ENCODE results near the gene PLA1A. TPM values are rescaled to one million over a fixed set of nuclear protein-coding genes. Genes with fewer than 3 reads are reported as not detected.
"Not testable (repeated sequence)": the region's sequence is repeated elsewhere in the genome, so short reads cannot be mapped to it uniquely, and the experiment has no call there.

Gene PLA1A
- total and polyA plus RNA-seq, 2 of the 4 experiments (the other 2 are of a cell fraction): not detected

GRCh38 chr3:119594066-119594465 is 3.6 kb upstream of the PLA1A start:
- dilution Hi-C loops (cut with HindIII; ENCODE audit: low sequenced_read_pairs, unreplicated experiment): no loop called here
- ATAC-seq (ENCODE audit: low read depth): no peak
- CTCF ChIA-PET: no interaction called here
- no peak overlapping the region for H3K4me2 ChIP-seq (ENCODE audit: low read depth, low read length)
- no peak overlapping the region for H3K4ac ChIP-seq (ENCODE audit: low read depth, low read length)
- no peaks in the 10 kb centered on the region for H3K36me3 ChIP-seq (ENCODE audit: control insufficient read depth, insufficient read depth, low read length)
- H4K8ac ChIP-seq (ENCODE audit: low read depth in 2 of 2, low read length in 2 of 2): no peak overlapping the region
- no peaks in the 10 kb centered on the region for H3K4me1 ChIP-seq (ENCODE audit: control insufficient read depth, insufficient read depth, low read length)
- no peak overlapping the region for H2AFZ ChIP-seq (replicated peaks; ENCODE audit: low read length, poor library complexity)
- H2BK120ac ChIP-seq (ENCODE audit: low read depth, low read length): no peak overlapping the region
- no peak overlapping the region for H4K91ac ChIP-seq (ENCODE audit: insufficient read depth, low read depth, low read length)
- no TSS peak for BruUV-seq (replicated peaks)
- POLR2A ChIA-PET (ENCODE audit: unreplicated experiment): no interaction called here
- H3K18ac ChIP-seq (ENCODE audit: low read depth, low read length): no peak overlapping the region
- in situ Hi-C loops (cut with MboI; ENCODE audit: low sequenced_read_pairs): loop anchor here (25.0 kb wide), 1 partner anchor 707 kb away; no protein-coding TSS in a partner anchor
- no peak overlapping the region for H3K9ac ChIP-seq (ENCODE audit: low read depth, low read length)
- no peak overlapping the region for H2AK5ac ChIP-seq (ENCODE audit: low read depth, low read length)
- no peaks in the 10 kb centered on the region for H3K9me1 ChIP-seq (ENCODE audit: insufficient read depth, low read length)
- TF ChIP-seq NFE2L2 (IDR thresholded peaks at IDR 0.05; ENCODE audit: low read depth, low read length) (no peak), RAD21 (IDR thresholded peaks at IDR 0.05; ENCODE audit: low read length) (no peak)
- WGBS, 2 experiments (ENCODE audit: extremely low coverage in 2 of 2, insufficient read length in 1 of 2): 80% methylated on average over 1 of the region's 5 CpGs; no CpG with 5 or more reads in 1 of the 2 experiments
- H3K27ac ChIP-seq (ENCODE audit: insufficient read depth, low read length): no peak overlapping the region
- DNase-seq: no peak
- H2BK5ac ChIP-seq (ENCODE audit: low read depth, low read length, poor library complexity, severe bottlenecking): no peak overlapping the region
- H4K20me1 ChIP-seq (ENCODE audit: insufficient read depth, low read length): no peaks in the 10 kb centered on the region
- H4K5ac ChIP-seq (ENCODE audit: low read depth, low read length): no peak overlapping the region
- intact Hi-C loops (cut with micrococcal nuclease): no loop called here
- H3K56ac ChIP-seq (ENCODE audit: extremely low read depth, insufficient read depth, low read length): no peak overlapping the region
- no peaks in the 10 kb centered on the region for H3K79me1 ChIP-seq (ENCODE audit: low read depth in 1 of 2, low read length in 2 of 2)
- no peak overlapping the region for H3K4me3 ChIP-seq (ENCODE audit: insufficient read depth, low read depth, low read length)
- H3K23ac ChIP-seq (ENCODE audit: low read depth, low read length): no peak overlapping the region
- no peak overlapping the region for H2BK15ac ChIP-seq (ENCODE audit: low read depth, low read length)
- H3K14ac ChIP-seq (replicated peaks; ENCODE audit: low read depth, low read length): no peak overlapping the region
- H3K27me3 ChIP-seq (ENCODE audit: control insufficient read depth, insufficient read depth, low read length): peaks cover 24% of the 10 kb centered on the region
- H2AK9ac ChIP-seq (replicated peaks; ENCODE audit: low read depth, low read length, poor library complexity): no peak overlapping the region
- H3K9me3 ChIP-seq (ENCODE audit: control insufficient read depth, insufficient read depth, low read length): no peaks in the 10 kb centered on the region
- H2BK20ac ChIP-seq (ENCODE audit: low read depth, low read length): no peak overlapping the region

DNA sequence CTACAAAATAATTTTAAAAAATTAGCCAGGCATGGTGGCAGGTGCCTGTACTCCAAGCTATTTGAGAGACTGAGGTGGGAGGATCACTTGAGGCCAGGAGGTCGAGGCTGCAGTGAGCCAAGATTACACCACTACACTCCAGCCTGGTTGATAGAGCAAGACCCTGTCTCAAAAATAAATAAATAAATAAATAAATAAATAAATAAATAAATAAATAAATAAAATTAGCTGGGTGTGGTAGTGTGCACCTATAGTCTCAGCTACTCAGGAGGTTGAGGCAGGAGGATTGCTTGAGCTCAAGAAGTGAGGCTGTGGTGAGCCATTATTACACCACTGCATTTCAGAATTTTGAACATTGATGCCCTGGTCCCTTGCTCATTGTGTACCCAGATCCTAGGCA is 2.8 kb upstream of the PLA1A start:
- H3K79me1 ChIP-seq (ENCODE audit: low read depth in 1 of 2, low read length in 2 of 2); H3K4me1 ChIP-seq (ENCODE audit: control insufficient read depth, insufficient read depth, low read length); H3K56ac ChIP-seq (ENCODE audit: extremely low read depth, insufficient read depth, low read length); H3K14ac ChIP-seq (replicated peaks; ENCODE audit: low read depth, low read length); H3K4me3 ChIP-seq (ENCODE audit: insufficient read depth, low read depth, low read length); H3K9me3 ChIP-seq (ENCODE audit: control insufficient read depth, insufficient read depth, low read length); H3K18ac ChIP-seq (ENCODE audit: low read depth, low read length); DNase-seq; ATAC-seq (ENCODE audit: low read depth); H3K4me2 ChIP-seq (ENCODE audit: low read depth, low read length); H4K8ac ChIP-seq (ENCODE audit: low read depth in 2 of 2, low read length in 2 of 2); H4K91ac ChIP-seq (ENCODE audit: insufficient read depth, low read depth, low read length); dilution Hi-C loops (cut with HindIII; ENCODE audit: low sequenced_read_pairs, unreplicated experiment); BruUV-seq (replicated peaks); H3K23ac ChIP-seq (ENCODE audit: low read depth, low read length); intact Hi-C loops (cut with micrococcal nuclease); H4K20me1 ChIP-seq (ENCODE audit: insufficient read depth, low read length); H3K4ac ChIP-seq (ENCODE audit: low read depth, low read length); CTCF ChIA-PET; H3K36me3 ChIP-seq (ENCODE audit: control insufficient read depth, insufficient read depth, low read length); H3K9me1 ChIP-seq (ENCODE audit: insufficient read depth, low read length); H3K9ac ChIP-seq (ENCODE audit: low read depth, low read length); H2BK120ac ChIP-seq (ENCODE audit: low read depth, low read length); H2BK15ac ChIP-seq (ENCODE audit: low read depth, low read length); H2AFZ ChIP-seq (replicated peaks; ENCODE audit: low read length, poor library complexity); H2BK5ac ChIP-seq (ENCODE audit: low read depth, low read length, poor library complexity, severe bottlenecking); H2AK5ac ChIP-seq (ENCODE audit: low read depth, low read length); H4K5ac ChIP-seq (ENCODE audit: low read depth, low read length); POLR2A ChIA-PET (ENCODE audit: unreplicated experiment); H2AK9ac ChIP-seq (replicated peaks; ENCODE audit: low read depth, low read length, poor library complexity); H2BK20ac ChIP-seq (ENCODE audit: low read depth, low read length); H3K27ac ChIP-seq (ENCODE audit: insufficient read depth, low read length): not testable (repeated sequence)
- H3K27me3 ChIP-seq (ENCODE audit: control insufficient read depth, insufficient read depth, low read length): peaks cover 27% of the 10 kb centered on the region
- in situ Hi-C loops (cut with MboI; ENCODE audit: low sequenced_read_pairs): loop anchor here (25.0 kb wide), 1 partner anchor 708 kb away; no protein-coding TSS in a partner anchor
- no CpG with 5 or more reads among the region's 1 CpG for WGBS, 2 experiments (ENCODE audit: extremely low coverage in 2 of 2, insufficient read length in 1 of 2)

Measured in IMR-90 (cell line).